ENCODE results near the gene HOXA5.

The HOXA5 gene

DNA sequence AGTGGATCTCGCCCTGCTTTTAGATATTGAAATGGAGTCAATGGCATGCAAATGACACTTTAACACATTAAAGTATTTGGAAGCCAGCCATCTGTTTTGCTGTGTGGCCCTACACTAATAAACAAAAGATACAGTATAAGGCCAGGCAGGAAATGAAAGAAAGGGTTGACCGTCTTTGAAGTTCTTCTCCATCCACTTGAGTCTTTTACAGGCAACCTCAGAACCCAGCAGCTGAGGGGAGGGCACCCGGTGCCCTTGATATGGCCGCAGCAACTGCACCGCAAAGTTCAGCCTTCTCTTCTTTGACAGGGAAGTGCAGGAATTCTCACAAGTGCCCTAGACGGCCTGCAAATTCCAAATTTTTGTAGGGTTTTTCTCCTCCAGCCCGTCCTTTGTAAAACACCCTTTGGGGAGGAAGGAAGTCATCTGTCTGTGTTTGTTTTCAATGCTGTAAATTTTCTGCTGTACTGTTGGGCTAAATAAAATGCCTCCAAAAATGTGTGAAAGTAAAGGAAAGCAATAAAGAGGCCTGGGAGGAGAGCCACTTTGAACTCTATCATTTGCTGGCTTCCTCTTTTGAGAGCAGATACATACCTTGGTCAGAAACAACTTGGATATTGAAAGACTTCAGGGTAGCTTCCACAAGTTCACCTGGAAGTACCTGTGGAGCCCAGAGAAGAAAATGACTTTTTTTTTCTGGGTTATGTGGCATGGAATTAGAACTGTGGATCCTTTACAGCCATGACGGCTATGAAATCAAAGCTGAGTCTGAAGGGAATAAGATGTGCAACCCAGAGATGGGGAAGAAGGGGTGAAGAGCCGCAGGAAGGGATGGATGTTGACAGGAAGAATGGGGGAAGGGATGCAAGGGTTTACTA lies 51.3 kb downstream of the HOXA5 start:
- no peak for DNase-seq

DNA sequence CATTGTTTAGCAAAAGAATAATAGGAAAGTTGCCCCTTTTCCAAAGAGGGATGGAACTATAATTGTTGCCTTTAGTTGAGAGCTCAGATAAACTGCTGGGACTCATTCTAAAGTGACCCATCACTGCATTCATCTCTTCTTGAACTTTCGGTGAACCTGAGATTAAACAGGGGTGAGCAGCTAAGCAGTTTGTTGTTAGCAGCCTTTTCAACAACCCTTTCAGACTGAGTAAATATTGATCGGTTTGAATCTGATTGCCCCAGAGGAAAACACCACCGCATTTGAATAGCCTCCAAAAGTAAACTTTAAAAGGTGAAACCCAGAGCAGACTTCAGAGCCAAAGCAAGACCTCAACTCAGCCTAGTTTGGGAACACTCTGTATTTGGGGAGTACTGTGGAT lies 52.4 kb downstream of the HOXA5 start:
- DNase-seq = no peak
